ENCODE measurements around the gene GRHPR. TPM values are rescaled to one million over a fixed set of nuclear protein-coding genes. Genes with fewer than 3 reads are reported as not detected.
"Not testable (repeated sequence)": the region's sequence is repeated elsewhere in the genome, so short reads cannot be mapped to it uniquely, and the experiment has no call there.

GRHPR gene
- total RNA-seq, 2 donors from 2014 or later: 129 to 137 TPM

- DNase-seq (ENCODE audit: low spot score): no peak
- H3K27me3 ChIP-seq: no peaks in the 10 kb centered on the region
- no peak overlapping the region for H3K27ac ChIP-seq
- H3K4me1 ChIP-seq: no peaks in the 10 kb centered on the region
- H3K36me3 ChIP-seq: no peaks in the 10 kb centered on the region
- H3K4me3 ChIP-seq: no peak overlapping the region
- no peak for TF ChIP-seq CTCF (IDR thresholded peaks at IDR 0.05)
- H3K9me3 ChIP-seq: no peaks in the 10 kb centered on the region
Observed at GRCh38 chr9:37390759-37391158, 31.7 kb upstream of the GRHPR start.

- no peaks in the 10 kb centered on the region for H3K9me3 ChIP-seq
- H3K36me3 ChIP-seq: no peaks in the 10 kb centered on the region
- no peak for TF ChIP-seq CTCF (IDR thresholded peaks at IDR 0.05)
- H3K27ac ChIP-seq: no peak overlapping the region
- H3K4me1 ChIP-seq: no peaks in the 10 kb centered on the region
- no peaks in the 10 kb centered on the region for H3K27me3 ChIP-seq
- no peak for DNase-seq (ENCODE audit: low spot score)
- H3K4me3 ChIP-seq: no peak overlapping the region
Observed at GRCh38 chr9:37392272-37392671, 30.2 kb upstream of the GRHPR start.

GRCh38 chr9:37395229-37395628 lies 27.3 kb upstream of the GRHPR start:
- Histone ChIP-seq H3K27ac (no peak overlapping the region), H3K27me3 (no peaks in the 10 kb centered on the region), H3K4me3 (no peak overlapping the region), H3K4me1 (no peaks in the 10 kb centered on the region), H3K36me3 (no peaks in the 10 kb centered on the region), H3K9me3 (no peaks in the 10 kb centered on the region)
- no peak for TF ChIP-seq CTCF (IDR thresholded peaks at IDR 0.05)
- DNase-seq (ENCODE audit: low spot score): no peak

GRCh38 chr9:37395663-37396062 lies 26.8 kb upstream of the GRHPR start:
- no peak overlapping the region for H3K4me3 ChIP-seq
- DNase-seq (ENCODE audit: low spot score): no peak
- no peak overlapping the region for H3K27ac ChIP-seq
- no peaks in the 10 kb centered on the region for H3K4me1 ChIP-seq
- no peaks in the 10 kb centered on the region for H3K9me3 ChIP-seq
- no peak for TF ChIP-seq CTCF (IDR thresholded peaks at IDR 0.05)
- H3K36me3 ChIP-seq: no peaks in the 10 kb centered on the region
- no peaks in the 10 kb centered on the region for H3K27me3 ChIP-seq

GRCh38 chr9:37397948-37398347 lies 24.5 kb upstream of the GRHPR start:
- not testable (repeated sequence) for H3K36me3 ChIP-seq; H3K27ac ChIP-seq; H3K9me3 ChIP-seq; H3K27me3 ChIP-seq; H3K4me1 ChIP-seq; DNase-seq (ENCODE audit: low spot score); H3K4me3 ChIP-seq

- no peaks in the 10 kb centered on the region for H3K4me1 ChIP-seq
- H3K9me3 ChIP-seq: no peaks in the 10 kb centered on the region
- H3K4me3 ChIP-seq: no peak overlapping the region
- no peak for TF ChIP-seq CTCF (IDR thresholded peaks at IDR 0.05)
- DNase-seq (ENCODE audit: low spot score): no peak
- H3K27me3 ChIP-seq: no peaks in the 10 kb centered on the region
- H3K36me3 ChIP-seq: no peaks in the 10 kb centered on the region
- no peak overlapping the region for H3K27ac ChIP-seq
Observed at GRCh38 chr9:37398464-37399025, 24.0 kb upstream of the GRHPR start.

Data from right atrium auricular region (tissue), 2 donors.